Epithelial cell of umbilical artery (primary cell): ENCODE data around the gene ZMYM4. TPM values are rescaled to one million over a fixed set of nuclear protein-coding genes. Genes with fewer than 3 reads are reported as not detected.

Experiments used
- total RNA-seq: library from RNA; depleted of rRNA; stranded (reverse); fragments of >200 nt; gene quantifications from 2 replicates; pipeline ENCODE4 v1.2.3, GENCODE V29; 2014

The ZMYM4 gene
- 29.6 and 30.1 TPM in 2 replicates for total RNA-seq

GRCh38 chr1:35268282-35269200 is at the start of gene ZMYM4:
Gene ZMYM4, plus strand, starts transcription at chr1:35268709. Its CDS starts 338 bp downstream, at chr1:35269047.

Other genes starting within 250 kb of the ZMYM4 start
- gene ZMYM6, start 236.8 kb upstream of the ZMYM4 start, total RNA-seq, result 10.9 and 11.4 TPM in 2 replicates
- 27.3 and 32.4 TPM in 2 replicates for gene ZMYM1, start 189.3 kb upstream of the ZMYM4 start, total RNA-seq
- gene SFPQ, start 75.6 kb upstream of the ZMYM4 start, total RNA-seq, result 245 and 335 TPM in 2 replicates